ENCODE data around the gene C2orf66. TPM values are rescaled to one million over a fixed set of nuclear protein-coding genes. Genes with fewer than 3 reads are reported as not detected.

C2orf66 gene
- not detected in 2 replicates for total RNA-seq (2014; rRNA removed; shearing (Covaris generic))

GRCh38 chr2:196809260-196809659 is at the start of gene C2orf66:
Gene C2orf66, minus strand, starts transcription at chr2:196809355. Its CDS starts 19 bp downstream, at chr2:196809336.
- DNase-seq (ENCODE audit: low spot score) = no peak
- in situ Hi-C loops (cut with HindIII; ENCODE audit: low sequenced_read_pairs) = no loop called here

- DNase-seq (ENCODE audit: low spot score) = no peak
- in situ Hi-C loops (cut with HindIII; ENCODE audit: low sequenced_read_pairs) = no loop called here
These were observed 45.5 kb upstream of the C2orf66 start for GRCh38 chr2:196854629-196855028.

GRCh38 chr2:196853301-196854087 is 44.3 kb upstream of the C2orf66 start:
- no peak for DNase-seq (ENCODE audit: low spot score)
- in situ Hi-C loops (cut with HindIII; ENCODE audit: low sequenced_read_pairs) = no loop called here

- in situ Hi-C loops (cut with HindIII; ENCODE audit: low sequenced_read_pairs) = no loop called here
- DNase-seq (ENCODE audit: low spot score) = no peak
These were observed 41.9 kb upstream of the C2orf66 start for GRCh38 chr2:196851088-196851487.

- DNase-seq (ENCODE audit: low spot score) = peak; percentile 40
These were observed 40.7 kb upstream of the C2orf66 start for GRCh38 chr2:196849895-196850294.

GRCh38 chr2:196846295-196846694 is 37.1 kb upstream of the C2orf66 start:
- in situ Hi-C loops (cut with HindIII; ENCODE audit: low sequenced_read_pairs) = no loop called here
- no peak for DNase-seq (ENCODE audit: low spot score)

More at GRCh38 chr2:196849895-196850294, 40.7 kb upstream of the C2orf66 start:
- in situ Hi-C loops (cut with HindIII; ENCODE audit: low sequenced_read_pairs) = no loop called here

GRCh38 chr2:196845371-196845770 is 36.2 kb upstream of the C2orf66 start:
- in situ Hi-C loops (cut with HindIII; ENCODE audit: low sequenced_read_pairs) = no loop called here
- no peak for DNase-seq (ENCODE audit: low spot score)

GRCh38 chr2:196840171-196840570 is 31.0 kb upstream of the C2orf66 start:
- DNase-seq (ENCODE audit: low spot score) = no peak
- in situ Hi-C loops (cut with HindIII; ENCODE audit: low sequenced_read_pairs) = no loop called here

GRCh38 chr2:196839574-196839973 is 30.4 kb upstream of the C2orf66 start:
- in situ Hi-C loops (cut with HindIII; ENCODE audit: low sequenced_read_pairs) = no loop called here
- DNase-seq (ENCODE audit: low spot score) = no peak

- in situ Hi-C loops (cut with HindIII; ENCODE audit: low sequenced_read_pairs) = no loop called here
- no peak for DNase-seq (ENCODE audit: low spot score)
These were observed 27.3 kb upstream of the C2orf66 start for GRCh38 chr2:196836440-196836839.

GRCh38 chr2:196830701-196831100 is 21.5 kb upstream of the C2orf66 start:
- in situ Hi-C loops (cut with HindIII; ENCODE audit: low sequenced_read_pairs) = no loop called here
- no peak for DNase-seq (ENCODE audit: low spot score)

- in situ Hi-C loops (cut with HindIII; ENCODE audit: low sequenced_read_pairs) = no loop called here
These were observed 18.2 kb upstream of the C2orf66 start for GRCh38 chr2:196827356-196827755.

GRCh38 chr2:196823750-196824522 is 14.8 kb upstream of the C2orf66 start:
- in situ Hi-C loops (cut with HindIII; ENCODE audit: low sequenced_read_pairs) = no loop called here
- no peak for DNase-seq (ENCODE audit: low spot score)

More at GRCh38 chr2:196827356-196827755, 18.2 kb upstream of the C2orf66 start:
- no peak for DNase-seq (ENCODE audit: low spot score)

GRCh38 chr2:196821195-196821594 is 12.0 kb upstream of the C2orf66 start:
- in situ Hi-C loops (cut with HindIII; ENCODE audit: low sequenced_read_pairs) = no loop called here
- no peak for DNase-seq (ENCODE audit: low spot score)

- no peak for DNase-seq (ENCODE audit: low spot score)
- in situ Hi-C loops (cut with HindIII; ENCODE audit: low sequenced_read_pairs) = no loop called here
These were observed 981 bp downstream of the C2orf66 start for GRCh38 chr2:196808083-196808665.

- no peak for DNase-seq (ENCODE audit: low spot score)
- in situ Hi-C loops (cut with HindIII; ENCODE audit: low sequenced_read_pairs) = no loop called here
These were observed 4.8 kb downstream of the C2orf66 start for GRCh38 chr2:196804381-196804780.

- DNase-seq (ENCODE audit: low spot score) = no peak
- in situ Hi-C loops (cut with HindIII; ENCODE audit: low sequenced_read_pairs) = no loop called here
These were observed 6.8 kb downstream of the C2orf66 start for GRCh38 chr2:196802401-196802800.

GRCh38 chr2:196801674-196802261 is 7.4 kb downstream of the C2orf66 start:
- DNase-seq (ENCODE audit: low spot score) = no peak
- in situ Hi-C loops (cut with HindIII; ENCODE audit: low sequenced_read_pairs) = no loop called here

GRCh38 chr2:196798980-196799379 is 10.2 kb downstream of the C2orf66 start:
- in situ Hi-C loops (cut with HindIII; ENCODE audit: low sequenced_read_pairs) = no loop called here
- DNase-seq (ENCODE audit: low spot score) = no peak

GRCh38 chr2:196792865-196793264 is 16.3 kb downstream of the C2orf66 start:
- DNase-seq (ENCODE audit: low spot score) = no peak
- in situ Hi-C loops (cut with HindIII; ENCODE audit: low sequenced_read_pairs) = no loop called here

Measured in G401 (cell line).